Hepatocyte (in vitro differentiated cells): Measurements from ENCODE around the gene ANKRD44.

Experiments
- EZH2 ChIP-seq: fragments of 200-600 bp; sonication (generic); IDR thresholded peaks from 2 replicates; pipeline ENCODE4 v1.6.1; 2016; ENCODE audit warnings: antibody characterized with exemption, mild to moderate bottlenecking, borderline replicate concordance
- TF ChIP-seq, protein P1 (sequence below): fragments of 200-600 bp; sonication (generic); IDR thresholded peaks from 2 replicates; pipeline ENCODE4 v1.5.1; 2016; ENCODE audit warnings: antibody characterized with exemption, mild to moderate bottlenecking; ENCODE audit not compliant: poor library complexity

- TF ChIP-seq, protein P1, sequence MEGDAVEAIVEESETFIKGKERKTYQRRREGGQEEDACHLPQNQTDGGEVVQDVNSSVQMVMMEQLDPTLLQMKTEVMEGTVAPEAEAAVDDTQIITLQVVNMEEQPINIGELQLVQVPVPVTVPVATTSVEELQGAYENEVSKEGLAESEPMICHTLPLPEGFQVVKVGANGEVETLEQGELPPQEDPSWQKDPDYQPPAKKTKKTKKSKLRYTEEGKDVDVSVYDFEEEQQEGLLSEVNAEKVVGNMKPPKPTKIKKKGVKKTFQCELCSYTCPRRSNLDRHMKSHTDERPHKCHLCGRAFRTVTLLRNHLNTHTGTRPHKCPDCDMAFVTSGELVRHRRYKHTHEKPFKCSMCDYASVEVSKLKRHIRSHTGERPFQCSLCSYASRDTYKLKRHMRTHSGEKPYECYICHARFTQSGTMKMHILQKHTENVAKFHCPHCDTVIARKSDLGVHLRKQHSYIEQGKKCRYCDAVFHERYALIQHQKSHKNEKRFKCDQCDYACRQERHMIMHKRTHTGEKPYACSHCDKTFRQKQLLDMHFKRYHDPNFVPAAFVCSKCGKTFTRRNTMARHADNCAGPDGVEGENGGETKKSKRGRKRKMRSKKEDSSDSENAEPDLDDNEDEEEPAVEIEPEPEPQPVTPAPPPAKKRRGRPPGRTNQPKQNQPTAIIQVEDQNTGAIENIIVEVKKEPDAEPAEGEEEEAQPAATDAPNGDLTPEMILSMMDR: no peak
- no peak for TF ChIP-seq EZH2
These were observed 299.6 kb downstream of the ANKRD44 start for GRCh38 chr2:197011021-197011417.
